SK-N-SH (cell line): ENCODE results near the gene TRPV2. TPM values are rescaled to one million over a fixed set of nuclear protein-coding genes. Genes with fewer than 3 reads are reported as not detected.

Experiments used
- CTCF ChIA-PET: fragments of 300-600, 350-600 bp; formaldehyde crosslinking; extraction: SDS; loops from one replicate; lab custom pipeline; 2021; lab: Yijun Ruan, JAX
- POLR2A ChIA-PET: fragments of 350-600 bp; sonication (Branson Sonifier 250); formaldehyde crosslinking; extraction: SDS; loops from one replicate; lab custom pipeline; 2020; ENCODE audit warnings: antibody characterized with exemption, inconsistent platforms; lab: Yijun Ruan, JAX
- DNase-seq: peaks from one replicate; pipeline ENCODE4 v3.0.0; 2012
- H2AFZ ChIP-seq: fragments of 200-600 bp; sonication (generic); 2 replicates; pipeline ENCODE4 v1.8.1; 2016; ENCODE audit warnings: antibody characterized with exemption, mild to moderate bottlenecking, low read depth
- H3F3A ChIP-seq: fragments of 200-600 bp; sonication (generic); replicated peaks from 2 replicates; pipeline ENCODE3; 2016; ENCODE audit warnings: antibody characterized with exemption, mild to moderate bottlenecking; ENCODE audit not compliant: insufficient read depth
- H3K27ac ChIP-seq, 2 experiments: fragments of 200-500 bp in 1 of 2; fragments of 200-600 bp in 1 of 2; sonication (Bioruptor generic) in 1 of 2; sonication (generic), shearing (Covaris generic) in 1 of 2; 2 replicates each; pipeline versions ENCODE4 v1.5.1 to v1.6.1; 2014 to 2016; ENCODE audit warnings: low read depth in 2 of 2, inconsistent platforms in 1 of 2, low read length in 1 of 2, mild to moderate bottlenecking in 1 of 2, mixed read lengths in 1 of 2
- H3K27me3 ChIP-seq: fragments of 200-600 bp; sonication (generic), shearing (Covaris generic); 2 replicates; pipeline ENCODE4 v1.6.1; 2016; ENCODE audit warnings: mixed run types; ENCODE audit not compliant: insufficient read depth
- H3K36me3 ChIP-seq, 2 experiments: fragments of 200-500 bp in 1 of 2; fragments of 200-600 bp in 1 of 2; sonication (Bioruptor generic) in 1 of 2; sonication (generic) in 1 of 2; replicated peaks in 1 of 2; 2 replicates each; pipeline versions ENCODE3 to v1.5.1; 2014 to 2016; ENCODE audit warnings: low read length in 1 of 2, mild to moderate bottlenecking in 1 of 2; ENCODE audit not compliant: insufficient read depth in 2 of 2, control insufficient read depth in 1 of 2
- H3K4me1 ChIP-seq, 2 experiments: fragments of 200-500 bp in 1 of 2; fragments of 200-600 bp in 1 of 2; sonication (Bioruptor generic) in 1 of 2; sonication (generic), shearing (Covaris generic) in 1 of 2; 2 replicates each; pipeline versions ENCODE4 v1.5.1 to v1.6.1; 2014 to 2016; ENCODE audit warnings: low read depth in 1 of 2, low read length in 1 of 2, mixed run types in 1 of 2; ENCODE audit not compliant: insufficient read depth in 2 of 2, control insufficient read depth in 1 of 2
- H3K4me2 ChIP-seq: fragments of 200-600 bp; sonication (generic), shearing (Covaris generic); 2 replicates; pipeline ENCODE4 v1.6.1; 2017; ENCODE audit warnings: mixed run types
- H3K4me3 ChIP-seq, 2 experiments: fragments of 200-500 bp in 1 of 2; fragments of 200-600 bp in 1 of 2; sonication (Bioruptor generic) in 1 of 2; sonication (generic), shearing (Covaris generic) in 1 of 2; 2 replicates each; pipeline versions ENCODE4 v1.5.1 to v1.8.1; 2014 to 2016; ENCODE audit warnings: low read depth in 2 of 2, inconsistent platforms in 1 of 2, low read length in 1 of 2, mild to moderate bottlenecking in 1 of 2, mixed read lengths in 1 of 2, moderate library complexity in 1 of 2
- H3K79me2 ChIP-seq: fragments of 200-600 bp; sonication (generic); 2 replicates; pipeline ENCODE4 v1.8.1; 2017; ENCODE audit warnings: mild to moderate bottlenecking; ENCODE audit not compliant: insufficient read depth
- H3K9ac ChIP-seq: fragments of 200-600 bp; sonication (generic); 2 replicates; pipeline ENCODE4 v1.6.1; 2017; ENCODE audit warnings: mixed run types
- H3K9me2 ChIP-seq: fragments of 200-600 bp; sonication (generic); 2 replicates; pipeline ENCODE4 v1.6.1; 2017; ENCODE audit warnings: mixed run types
- H3K9me3 ChIP-seq: fragments of 200-600 bp; sonication (generic); 2 replicates; pipeline ENCODE4 v1.6.1; 2017; ENCODE audit warnings: mixed run types, mild to moderate bottlenecking, moderate library complexity
- H4K20me1 ChIP-seq: fragments of 200-600 bp; sonication (generic); 2 replicates; pipeline ENCODE4 v1.6.1; 2017; ENCODE audit warnings: mild to moderate bottlenecking, mixed run types; ENCODE audit not compliant: insufficient read depth
- EP300 ChIP-seq, 2 experiments: IDR thresholded peaks; 2 replicates each; pipeline versions ENCODE4 v1.4.0 to v1.6.1; 2012; ENCODE audit warnings: borderline replicate concordance in 1 of 2, low read depth in 1 of 2, low read length in 1 of 2
- EZH2phosphoT487 ChIP-seq: fragments of 200-600 bp; sonication (generic); IDR thresholded peaks from 2 replicates; pipeline ENCODE4 v1.6.1; 2017; ENCODE audit warnings: low read depth, mixed run types, mild to moderate bottlenecking, antibody characterized with exemption, moderate library complexity, borderline replicate concordance
- FOSL2 ChIP-seq: IDR thresholded peaks from 2 replicates; pipeline ENCODE4 v1.4.0; 2012; ENCODE audit warnings: low read depth, mild to moderate bottlenecking, moderate library complexity, borderline replicate concordance
- FOXJ3 ChIP-seq: sonication (generic); formaldehyde crosslinking; IDR thresholded peaks from 2 replicates; pipeline ENCODE4 v1.5.1; 2020; ENCODE audit warnings: mild to moderate bottlenecking, missing genetic modification reagents
- GABPA ChIP-seq: IDR thresholded peaks from 2 replicates; pipeline ENCODE4 v1.4.0; 2012; ENCODE audit warnings: low read depth, mild to moderate bottlenecking
- GATA2 ChIP-seq: sonication (generic); formaldehyde crosslinking; IDR thresholded peaks from 2 replicates; pipeline ENCODE4 v1.5.0; 2020; ENCODE audit warnings: mild to moderate bottlenecking, missing genetic modification reagents
- MXI1 ChIP-seq: IDR thresholded peaks from 2 replicates; pipeline ENCODE4 v1.6.1; 2012; ENCODE audit warnings: mild to moderate bottlenecking, low read depth, low read length, improper control_type of control experiment
- RFX5 ChIP-seq: IDR thresholded peaks from 2 replicates; pipeline ENCODE4 v1.6.1; 2012; ENCODE audit warnings: mild to moderate bottlenecking, improper control_type of control experiment, low read length
- SMC3 ChIP-seq: IDR thresholded peaks from 2 replicates; pipeline ENCODE4 v1.6.1; 2012; ENCODE audit warnings: low read depth, low read length, improper control_type of control experiment
- TEAD4 ChIP-seq: IDR thresholded peaks from 2 replicates; pipeline ENCODE4 v1.4.0; 2012; ENCODE audit warnings: mild to moderate bottlenecking, borderline replicate concordance; ENCODE audit not compliant: insufficient read depth
- YY1 ChIP-seq: IDR thresholded peaks from 2 replicates; pipeline ENCODE4 v1.4.0; 2012; ENCODE audit warnings: low read depth, mild to moderate bottlenecking
- WGBS: methylation state at CpG from one replicate; pipeline ENCODE4 v1.1.6; 2017; ENCODE audit warnings: low lambda C conversion rate; 5-methylcytosine and 5-hydroxymethylcytosine counted together
- polyA plus RNA-seq, 3 experiments: library from polyadenylated mRNA; depleted of rRNA; stranded (reverse); fragments of >200 nt; gene quantifications; 2 replicates each; pipeline ENCODE4 v1.2.3, GENCODE V29; 2012
- TF ChIP-seq, protein P1 (sequence below): IDR thresholded peaks from 2 replicates; pipeline ENCODE4 v1.4.0; 2012; ENCODE audit warnings: low read depth, borderline replicate concordance
- TF ChIP-seq, protein P2 (sequence below): IDR thresholded peaks from 2 replicates; pipeline ENCODE4; 2012
- TF ChIP-seq, protein P3 (sequence below): fragments of 150-350 bp; IDR thresholded peaks from 2 replicates; pipeline ENCODE4 v1.6.1; 2017; ENCODE audit warnings: antibody characterized with exemption, low read length, low read depth, borderline replicate concordance
- TF ChIP-seq, protein P4 (sequence below): fragments of 200-600 bp; sonication (generic); IDR thresholded peaks from 2 replicates; pipeline ENCODE4 v1.6.1; 2017; ENCODE audit warnings: antibody characterized with exemption, mild to moderate bottlenecking, moderate library complexity

The TRPV2 gene
- polyA plus RNA-seq, 1 of the 3 experiments (the other 2 are of a cell fraction) = 11.0 TPM

DNA sequence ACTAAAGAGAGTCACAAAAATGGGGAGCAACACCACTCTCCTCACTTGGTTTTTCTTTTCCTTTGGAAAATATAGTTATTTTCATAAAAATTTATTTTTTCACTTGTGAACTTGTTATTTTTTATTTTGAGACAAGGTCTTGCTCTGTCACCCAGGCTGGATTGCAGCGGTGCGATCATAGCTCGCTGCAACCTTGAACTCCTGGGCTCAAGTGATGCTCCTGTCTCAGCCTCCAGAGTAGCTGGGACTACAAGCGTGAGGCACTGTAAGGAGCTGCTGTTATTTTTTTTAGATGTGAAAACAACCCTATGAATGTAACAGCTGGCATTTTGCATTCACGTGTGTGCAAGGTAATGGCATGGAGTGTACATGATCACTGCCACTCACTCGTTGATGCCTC lies 51.7 kb downstream of the TRPV2 start:
- ChIA-PET CTCF (interaction anchor here (7.8 to 33.7 kb wide), 2 partner anchors 14 to 54 kb away, joined by 68 to 746 read pairs; no protein-coding TSS in a partner anchor), POLR2A (no interaction called here)
- Histone ChIP-seq H2AFZ (no peak overlapping the region), H3K27me3 (no peaks in the 10 kb centered on the region), H3K4me1 (peaks cover 0 to 59% of the 10 kb centered on the region in 2 experiments; a peak in 2 of 4 replicates), H4K20me1 (no peaks in the 10 kb centered on the region), H3K9me2 (no peaks in the 10 kb centered on the region), H3K79me2 (no peaks in the 10 kb centered on the region), H3K36me3 (no peaks in the 10 kb centered on the region), H3K9me3 (no peaks in the 10 kb centered on the region), H3K9ac (no peak overlapping the region), H3F3A (no peaks in the 10 kb centered on the region), H3K4me3 (no peak overlapping the region), H3K27ac (no peak overlapping the region), H3K4me2 (no peak overlapping the region)
- WGBS = 99% methylated on average over 6 of the region's 6 CpGs
- no peak for TF ChIP-seq SMC3
- no peak for TF ChIP-seq EP300 (IDR thresholded peaks at IDR 0.05; ENCODE audit: borderline replicate concordance in 1 of 2, low read depth in 1 of 2, low read length in 1 of 2)
- TF ChIP-seq, protein P1, sequence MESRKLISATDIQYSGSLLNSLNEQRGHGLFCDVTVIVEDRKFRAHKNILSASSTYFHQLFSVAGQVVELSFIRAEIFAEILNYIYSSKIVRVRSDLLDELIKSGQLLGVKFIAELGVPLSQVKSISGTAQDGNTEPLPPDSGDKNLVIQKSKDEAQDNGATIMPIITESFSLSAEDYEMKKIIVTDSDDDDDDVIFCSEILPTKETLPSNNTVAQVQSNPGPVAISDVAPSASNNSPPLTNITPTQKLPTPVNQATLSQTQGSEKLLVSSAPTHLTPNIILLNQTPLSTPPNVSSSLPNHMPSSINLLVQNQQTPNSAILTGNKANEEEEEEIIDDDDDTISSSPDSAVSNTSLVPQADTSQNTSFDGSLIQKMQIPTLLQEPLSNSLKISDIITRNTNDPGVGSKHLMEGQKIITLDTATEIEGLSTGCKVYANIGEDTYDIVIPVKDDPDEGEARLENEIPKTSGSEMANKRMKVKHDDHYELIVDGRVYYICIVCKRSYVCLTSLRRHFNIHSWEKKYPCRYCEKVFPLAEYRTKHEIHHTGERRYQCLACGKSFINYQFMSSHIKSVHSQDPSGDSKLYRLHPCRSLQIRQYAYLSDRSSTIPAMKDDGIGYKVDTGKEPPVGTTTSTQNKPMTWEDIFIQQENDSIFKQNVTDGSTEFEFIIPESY = no peak
- TF ChIP-seq, protein P2, sequence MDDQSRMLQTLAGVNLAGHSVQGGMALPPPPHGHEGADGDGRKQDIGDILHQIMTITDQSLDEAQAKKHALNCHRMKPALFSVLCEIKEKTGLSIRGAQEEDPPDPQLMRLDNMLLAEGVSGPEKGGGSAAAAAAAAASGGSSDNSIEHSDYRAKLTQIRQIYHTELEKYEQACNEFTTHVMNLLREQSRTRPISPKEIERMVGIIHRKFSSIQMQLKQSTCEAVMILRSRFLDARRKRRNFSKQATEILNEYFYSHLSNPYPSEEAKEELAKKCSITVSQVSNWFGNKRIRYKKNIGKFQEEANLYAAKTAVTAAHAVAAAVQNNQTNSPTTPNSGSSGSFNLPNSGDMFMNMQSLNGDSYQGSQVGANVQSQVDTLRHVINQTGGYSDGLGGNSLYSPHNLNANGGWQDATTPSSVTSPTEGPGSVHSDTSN = no peak
- TF ChIP-seq GABPA = no peak
- TF ChIP-seq, protein P3, sequence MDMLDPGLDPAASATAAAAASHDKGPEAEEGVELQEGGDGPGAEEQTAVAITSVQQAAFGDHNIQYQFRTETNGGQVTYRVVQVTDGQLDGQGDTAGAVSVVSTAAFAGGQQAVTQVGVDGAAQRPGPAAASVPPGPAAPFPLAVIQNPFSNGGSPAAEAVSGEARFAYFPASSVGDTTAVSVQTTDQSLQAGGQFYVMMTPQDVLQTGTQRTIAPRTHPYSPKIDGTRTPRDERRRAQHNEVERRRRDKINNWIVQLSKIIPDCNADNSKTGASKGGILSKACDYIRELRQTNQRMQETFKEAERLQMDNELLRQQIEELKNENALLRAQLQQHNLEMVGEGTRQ = no peak
- TF ChIP-seq, protein P4, sequence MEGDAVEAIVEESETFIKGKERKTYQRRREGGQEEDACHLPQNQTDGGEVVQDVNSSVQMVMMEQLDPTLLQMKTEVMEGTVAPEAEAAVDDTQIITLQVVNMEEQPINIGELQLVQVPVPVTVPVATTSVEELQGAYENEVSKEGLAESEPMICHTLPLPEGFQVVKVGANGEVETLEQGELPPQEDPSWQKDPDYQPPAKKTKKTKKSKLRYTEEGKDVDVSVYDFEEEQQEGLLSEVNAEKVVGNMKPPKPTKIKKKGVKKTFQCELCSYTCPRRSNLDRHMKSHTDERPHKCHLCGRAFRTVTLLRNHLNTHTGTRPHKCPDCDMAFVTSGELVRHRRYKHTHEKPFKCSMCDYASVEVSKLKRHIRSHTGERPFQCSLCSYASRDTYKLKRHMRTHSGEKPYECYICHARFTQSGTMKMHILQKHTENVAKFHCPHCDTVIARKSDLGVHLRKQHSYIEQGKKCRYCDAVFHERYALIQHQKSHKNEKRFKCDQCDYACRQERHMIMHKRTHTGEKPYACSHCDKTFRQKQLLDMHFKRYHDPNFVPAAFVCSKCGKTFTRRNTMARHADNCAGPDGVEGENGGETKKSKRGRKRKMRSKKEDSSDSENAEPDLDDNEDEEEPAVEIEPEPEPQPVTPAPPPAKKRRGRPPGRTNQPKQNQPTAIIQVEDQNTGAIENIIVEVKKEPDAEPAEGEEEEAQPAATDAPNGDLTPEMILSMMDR = no peak
- no peak for TF ChIP-seq MXI1
- TF ChIP-seq TEAD4 = no peak
- no peak for TF ChIP-seq FOXJ3
- no peak for DNase-seq

DNA sequence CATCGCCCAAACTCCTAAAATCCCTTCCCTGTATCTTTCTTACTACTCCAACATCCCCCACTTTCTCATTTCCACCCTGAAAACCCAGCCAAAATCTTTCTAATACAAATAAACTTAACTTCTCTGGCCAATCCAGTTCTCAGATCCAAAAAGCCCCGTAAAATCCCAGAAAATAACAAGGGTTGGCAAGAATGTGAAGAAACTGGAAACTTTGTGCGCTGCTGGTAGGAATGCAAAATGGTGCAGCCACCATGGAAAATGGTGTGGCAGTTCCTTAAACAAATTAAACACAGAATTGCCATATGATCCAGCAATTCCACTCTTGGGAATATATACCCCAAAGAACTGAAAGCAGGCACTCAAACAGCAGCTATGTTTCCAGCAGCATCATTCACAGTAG lies 52.5 kb downstream of the TRPV2 start:
- POLR2A ChIA-PET = no interaction called here
- H3K4me1 ChIP-seq = peaks cover 0 to 55% of the 10 kb centered on the region in 2 experiments; a peak in 3 of 4 replicates
- no peaks in the 10 kb centered on the region for H3K79me2 ChIP-seq
- H3K4me3 ChIP-seq = no peak overlapping the region
- no peak overlapping the region for H3K9ac ChIP-seq
- H3K36me3 ChIP-seq = no peaks in the 10 kb centered on the region
- H3K27ac ChIP-seq = no peak overlapping the region
- H3K9me3 ChIP-seq = no peaks in the 10 kb centered on the region
- no peak overlapping the region for H2AFZ ChIP-seq
- H3K27me3 ChIP-seq = no peaks in the 10 kb centered on the region
- CTCF ChIA-PET = interaction anchor here (7.8 to 33.7 kb wide), 2 partner anchors 15 to 53 kb away, joined by 68 to 746 read pairs; no protein-coding TSS in a partner anchor
- H4K20me1 ChIP-seq = no peaks in the 10 kb centered on the region
- no peaks in the 10 kb centered on the region for H3F3A ChIP-seq
- 89% methylated on average over 3 of the region's 3 CpGs for WGBS
- H3K4me2 ChIP-seq = no peak overlapping the region
- no peak for DNase-seq
- no peaks in the 10 kb centered on the region for H3K9me2 ChIP-seq
- TF ChIP-seq, protein P3 = no peak
- TF ChIP-seq GATA2 (CRISPR knock-in tag) (no peak), EZH2phosphoT487 (no peak), YY1 (no peak), TEAD4 (no peak), FOSL2 (no peak), RFX5 (no peak)
- TF ChIP-seq, protein P1 = no peak
